GM21367 (cell line): ENCODE data around the gene ZNF648.
A peak's percentile ranks its signal among the peaks of the same experiment; 100 is the strongest.
"Not testable (repeated sequence)": the region's sequence is repeated elsewhere in the genome, so short reads cannot be mapped to it uniquely, and the experiment has no call there.

Experiments used
- ATAC-seq: cut with Tn5 transposase; IDR thresholded peaks from one replicate; pipeline ENCODE4 v1.9.1; 2021; ENCODE audit not compliant: unreplicated experiment

Gene ZNF648

DNA sequence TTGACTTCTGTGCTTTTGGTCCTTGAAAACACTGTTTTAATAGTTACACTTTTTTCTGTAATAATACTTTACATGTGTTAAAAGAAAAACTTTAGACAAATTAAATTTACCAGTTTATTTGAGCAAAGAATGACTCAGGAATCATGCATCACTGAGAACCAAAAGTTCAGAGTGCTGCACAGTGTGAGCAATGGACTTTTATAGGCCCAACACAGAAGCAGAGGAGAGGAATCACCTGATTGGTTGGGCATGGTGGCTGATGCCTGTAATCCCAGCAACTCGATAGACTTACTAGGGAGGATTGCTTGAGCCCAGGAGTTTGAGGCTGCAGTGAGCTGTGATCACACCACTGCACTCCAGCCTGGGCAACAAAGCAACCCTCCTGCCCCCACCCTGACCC is 29.3 kb downstream of the ZNF648 start:
- no peak for ATAC-seq

DNA sequence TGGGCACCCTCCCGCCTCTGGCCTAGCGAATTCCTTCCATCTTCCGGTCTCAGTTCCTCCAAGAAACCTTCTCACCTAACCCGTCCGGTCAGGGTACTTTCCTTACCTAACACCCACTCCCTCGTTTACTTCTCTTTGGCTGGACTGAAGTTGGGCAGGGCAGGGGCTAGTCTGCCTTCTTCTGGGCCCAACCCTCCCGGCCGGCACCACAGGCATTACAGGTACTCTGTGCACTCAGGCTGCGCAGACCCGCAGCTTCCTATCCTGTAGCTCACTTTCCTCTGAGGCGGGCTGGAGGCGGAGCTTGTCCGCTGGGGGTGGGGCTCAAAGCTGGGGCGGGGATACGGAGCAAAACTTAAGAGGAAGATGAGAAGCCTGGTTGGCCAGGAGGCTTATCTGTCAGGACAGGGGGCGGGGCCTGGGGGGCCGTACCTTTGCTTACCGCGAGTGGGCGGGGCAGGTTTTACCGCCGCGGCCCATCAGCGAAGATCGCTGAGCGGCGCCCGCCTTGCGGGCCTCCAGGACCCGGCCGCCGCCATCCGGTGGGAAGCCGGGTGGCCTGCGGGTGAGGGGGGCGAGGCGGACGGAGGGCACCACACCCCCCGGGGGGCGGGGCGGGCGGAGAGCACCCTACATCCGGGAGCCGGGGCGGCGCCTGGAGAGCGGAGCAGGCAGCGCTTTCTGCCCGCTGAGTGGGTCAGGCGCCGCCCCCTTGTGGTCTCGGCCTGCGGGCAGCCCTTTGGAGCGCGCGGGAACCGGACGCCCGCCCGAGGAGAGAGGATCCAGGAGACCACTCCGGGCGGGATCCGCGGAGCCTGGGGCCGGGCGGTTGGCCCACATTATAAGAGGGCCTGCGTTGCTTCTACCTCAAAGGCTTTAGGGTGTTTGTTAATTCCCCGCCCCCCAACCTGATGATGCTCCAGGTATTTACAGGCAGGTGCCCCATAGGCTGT is 31.9 kb downstream of the ZNF648 start:
- peak; percentile 92 for ATAC-seq

DNA sequence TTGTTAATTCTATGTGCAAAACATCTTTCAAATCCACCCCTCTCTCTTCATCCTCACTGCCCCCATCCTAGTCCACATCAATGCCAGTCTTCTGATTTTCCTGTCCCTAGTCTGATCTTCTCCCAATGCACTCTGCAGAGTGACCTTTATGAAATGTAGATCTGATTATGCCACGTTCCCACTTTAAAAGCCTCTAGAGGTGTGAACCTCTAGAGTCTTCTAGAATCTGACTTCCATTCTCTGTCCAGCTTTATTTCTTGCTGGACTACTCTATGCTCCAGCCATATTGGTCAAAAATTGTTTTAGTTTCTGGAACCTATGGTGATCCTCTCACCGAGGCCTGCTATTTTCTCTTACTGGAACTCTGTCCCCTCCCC is 32.5 kb downstream of the ZNF648 start:
- ATAC-seq, result no peak

DNA sequence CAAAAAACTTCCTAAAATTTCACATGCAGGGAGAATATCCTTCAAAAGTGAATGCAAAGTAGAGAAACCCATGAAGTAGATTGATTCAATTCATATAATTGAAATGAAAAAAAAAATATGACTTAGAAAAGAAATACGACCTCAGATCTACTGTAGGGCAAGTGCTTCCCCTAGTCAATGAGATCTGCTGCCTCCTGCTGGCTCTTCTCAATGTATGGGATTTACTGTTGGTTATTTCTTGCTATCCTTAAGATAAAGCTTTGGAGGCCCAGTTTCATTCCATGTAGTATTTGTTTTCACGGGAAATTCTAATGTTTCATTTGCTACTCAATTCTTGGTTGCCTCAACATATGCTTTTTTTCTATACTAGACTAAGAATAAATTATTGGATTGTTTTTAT is 46.2 kb downstream of the ZNF648 start:
- no peak for ATAC-seq

DNA sequence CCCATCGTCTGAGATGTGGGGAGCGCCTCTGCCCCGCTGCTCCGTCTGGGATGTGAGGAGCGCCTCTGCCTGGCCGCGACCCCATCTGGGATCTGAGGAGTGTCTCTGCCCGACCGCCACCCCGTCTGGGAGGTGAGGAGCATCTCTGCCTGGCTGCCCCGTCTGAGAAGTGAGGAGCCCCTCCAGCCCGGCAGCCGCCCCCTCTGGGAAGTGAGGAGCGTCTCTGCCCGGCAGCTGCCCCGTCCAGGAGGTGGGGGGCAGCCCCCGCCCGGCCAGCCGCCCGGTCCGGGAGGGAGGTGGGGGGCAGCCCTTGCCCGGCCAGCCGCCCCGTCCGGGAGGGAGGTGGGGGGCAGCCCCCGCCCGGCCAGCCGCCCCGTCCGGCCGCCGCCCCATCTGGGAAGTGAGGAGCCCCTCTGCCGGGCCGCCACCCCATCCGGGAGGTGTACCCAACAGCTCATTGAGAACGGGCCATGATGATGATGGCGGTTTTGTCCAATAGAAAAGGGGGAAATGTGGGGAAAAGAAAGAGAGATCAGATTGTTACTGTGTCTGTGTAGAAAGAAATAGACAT is 50.6 kb downstream of the ZNF648 start:
- not testable (repeated sequence) for ATAC-seq

DNA sequence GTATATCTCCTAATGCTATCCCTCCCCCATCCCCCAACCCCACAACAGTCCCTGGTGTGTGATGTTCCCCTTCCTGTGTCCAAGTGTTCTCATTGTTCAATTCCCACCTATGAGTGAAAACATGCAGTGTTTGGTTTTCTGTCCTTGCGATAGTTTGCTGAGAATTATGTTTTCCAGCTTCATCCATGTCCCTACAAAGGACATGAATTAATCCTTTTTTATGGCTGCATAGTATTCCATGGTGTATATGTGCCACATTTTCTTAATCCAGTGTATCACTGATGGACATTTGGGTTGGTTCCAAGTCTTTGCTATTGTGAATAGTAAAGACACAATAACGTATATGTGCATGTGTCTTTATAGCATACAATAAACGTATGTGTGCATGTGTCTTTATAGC is 56.1 kb downstream of the ZNF648 start:
- ATAC-seq, result not testable (repeated sequence)

DNA sequence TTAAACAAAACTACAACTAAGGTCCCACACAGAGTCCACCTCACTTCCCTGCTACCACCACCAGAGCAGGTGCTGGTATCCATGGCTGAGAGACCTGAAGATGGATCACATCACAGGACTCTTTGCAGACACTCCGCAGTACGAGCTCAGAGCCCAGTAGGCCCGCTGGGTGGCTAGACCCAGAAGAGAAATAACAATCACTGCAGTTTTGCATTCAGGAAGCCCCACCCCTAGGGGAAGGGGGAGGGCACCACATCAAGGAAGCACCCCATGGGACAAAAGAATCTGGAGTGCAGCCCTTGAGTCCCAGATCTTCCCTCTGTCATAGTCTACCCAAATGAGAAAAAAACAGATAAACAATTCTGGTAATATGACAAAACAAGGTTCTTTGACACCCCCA is 56.9 kb downstream of the ZNF648 start:
- ATAC-seq, result no peak
